ENCODE measurements around the gene C1D. TPM values are rescaled to one million over a fixed set of nuclear protein-coding genes. Genes with fewer than 3 reads are reported as not detected.

Gene C1D
- total and polyA plus RNA-seq, 2 experiments from 2014 or later = 29.4 to 55.6 TPM

- peaks cover 9% of the 10 kb centered on the region for H3K4me1 ChIP-seq (ENCODE audit: insufficient read depth)
- H3K4me3 ChIP-seq = no peak overlapping the region
- H3K36me3 ChIP-seq (replicated peaks; ENCODE audit: insufficient read depth, low read depth) = no peaks in the 10 kb centered on the region
- peaks cover under 1% of the 10 kb centered on the region for H3K79me2 ChIP-seq
- H3K9me2 ChIP-seq (replicated peaks; ENCODE audit: insufficient read depth) = no peaks in the 10 kb centered on the region
- H3K27ac ChIP-seq = no peak overlapping the region
- no peaks in the 10 kb centered on the region for H3K27me3 ChIP-seq
- no peaks in the 10 kb centered on the region for H3K9me3 ChIP-seq (ENCODE audit: low read depth)
- H2AFZ ChIP-seq = no peak overlapping the region
- no peaks in the 10 kb centered on the region for H4K20me1 ChIP-seq (ENCODE audit: insufficient read depth, poor library complexity, severe bottlenecking)
- no peak overlapping the region for H3K4me2 ChIP-seq
- TF ChIP-seq EZH2phosphoT487 (IDR thresholded peaks at IDR 0.05; ENCODE audit: low read depth, severe bottlenecking, unreplicated experiment) = no peak
- no peak for TF ChIP-seq CTCF (IDR thresholded peaks at IDR 0.05; ENCODE audit: poor library complexity)
- TF ChIP-seq EZH2 (IDR thresholded peaks at IDR 0.05; ENCODE audit: borderline replicate concordance) = no peak
- no peak for DNase-seq (ENCODE audit: low spot score)
Measured at GRCh38 chr2:68041704-68042245, 21.0 kb downstream of the C1D start.

GRCh38 chr2:68040078-68040477, 22.7 kb downstream of the C1D start:
- Histone ChIP-seq H3K4me2 (no peak overlapping the region), H3K4me1 (ENCODE audit: insufficient read depth) (peaks cover 9% of the 10 kb centered on the region), H4K20me1 (ENCODE audit: insufficient read depth, poor library complexity, severe bottlenecking) (no peaks in the 10 kb centered on the region), H3K9me3 (ENCODE audit: low read depth) (no peaks in the 10 kb centered on the region), H3K27me3 (no peaks in the 10 kb centered on the region), H2AFZ (no peak overlapping the region), H3K9me2 (replicated peaks; ENCODE audit: insufficient read depth) (no peaks in the 10 kb centered on the region), H3K4me3 (no peak overlapping the region), H3K36me3 (replicated peaks; ENCODE audit: insufficient read depth, low read depth) (no peaks in the 10 kb centered on the region), H3K79me2 (no peaks in the 10 kb centered on the region), H3K27ac (no peak overlapping the region)
- WGBS (ENCODE audit: low lambda C conversion rate, missing lambda C conversion rate) = 86% methylated on average over 3 of the region's 3 CpGs
- TF ChIP-seq CTCF (IDR thresholded peaks at IDR 0.05; ENCODE audit: poor library complexity) = no peak
- no peak for TF ChIP-seq EZH2 (IDR thresholded peaks at IDR 0.05; ENCODE audit: borderline replicate concordance)
- no peak for TF ChIP-seq EZH2phosphoT487 (IDR thresholded peaks at IDR 0.05; ENCODE audit: low read depth, severe bottlenecking, unreplicated experiment)
- no peak for DNase-seq (ENCODE audit: low spot score)

GRCh38 chr2:68039317-68039716, 23.5 kb downstream of the C1D start:
- TF ChIP-seq EZH2 (IDR thresholded peaks at IDR 0.05; ENCODE audit: borderline replicate concordance) = no peak
- no peak for TF ChIP-seq EZH2phosphoT487 (IDR thresholded peaks at IDR 0.05; ENCODE audit: low read depth, severe bottlenecking, unreplicated experiment)
- no peak for TF ChIP-seq CTCF (IDR thresholded peaks at IDR 0.05; ENCODE audit: poor library complexity)
- Histone ChIP-seq H3K9me2 (replicated peaks; ENCODE audit: insufficient read depth) (no peaks in the 10 kb centered on the region), H3K9me3 (ENCODE audit: low read depth) (no peaks in the 10 kb centered on the region), H3K36me3 (replicated peaks; ENCODE audit: insufficient read depth, low read depth) (no peaks in the 10 kb centered on the region), H3K4me2 (no peak overlapping the region), H4K20me1 (ENCODE audit: insufficient read depth, poor library complexity, severe bottlenecking) (no peaks in the 10 kb centered on the region), H2AFZ (no peak overlapping the region), H3K27me3 (no peaks in the 10 kb centered on the region), H3K4me1 (ENCODE audit: insufficient read depth) (peaks cover 9% of the 10 kb centered on the region), H3K27ac (no peak overlapping the region), H3K4me3 (no peak overlapping the region), H3K79me2 (no peaks in the 10 kb centered on the region)
- WGBS (ENCODE audit: low lambda C conversion rate, missing lambda C conversion rate) = 22% methylated on average over 1 of the region's 1 CpG
- DNase-seq (ENCODE audit: low spot score) = no peak

GRCh38 chr2:68032702-68033101, 30.1 kb downstream of the C1D start:
- H3K4me2 ChIP-seq = no peak overlapping the region
- no peaks in the 10 kb centered on the region for H3K27me3 ChIP-seq
- H3K27ac ChIP-seq = no peak overlapping the region
- no peak overlapping the region for H2AFZ ChIP-seq
- peaks cover 5% of the 10 kb centered on the region for H3K4me1 ChIP-seq (ENCODE audit: insufficient read depth)
- H3K4me3 ChIP-seq = no peak overlapping the region
- no peak for DNase-seq (ENCODE audit: low spot score)
- H3K9me3 ChIP-seq (ENCODE audit: low read depth) = no peaks in the 10 kb centered on the region
- no peaks in the 10 kb centered on the region for H3K36me3 ChIP-seq (replicated peaks; ENCODE audit: insufficient read depth, low read depth)
- TF ChIP-seq EZH2 (IDR thresholded peaks at IDR 0.05; ENCODE audit: borderline replicate concordance) (no peak), EZH2phosphoT487 (IDR thresholded peaks at IDR 0.05; ENCODE audit: low read depth, severe bottlenecking, unreplicated experiment) (no peak), CTCF (IDR thresholded peaks at IDR 0.05; ENCODE audit: poor library complexity) (no peak)
- 74% methylated on average over 6 of the region's 6 CpGs for WGBS (ENCODE audit: low lambda C conversion rate, missing lambda C conversion rate)
- H4K20me1 ChIP-seq (ENCODE audit: insufficient read depth, poor library complexity, severe bottlenecking) = no peaks in the 10 kb centered on the region
- no peaks in the 10 kb centered on the region for H3K79me2 ChIP-seq
- no peaks in the 10 kb centered on the region for H3K9me2 ChIP-seq (replicated peaks; ENCODE audit: insufficient read depth)

Data from hepatocyte (in vitro differentiated cells).